CD14-positive monocyte (primary cell): ENCODE data around the gene XKRX. TPM values are rescaled to one million over a fixed set of nuclear protein-coding genes. Genes with fewer than 3 reads are reported as not detected.

Experiments
- DNase-seq, 3 donors: peaks; one replicate each; pipeline ENCODE4 v3.0.0-alpha.2; 2011 to 2022
- H2AFZ ChIP-seq: 2 replicates; pipeline ENCODE4 v1.6.0; 2012; ENCODE audit warnings: mild to moderate bottlenecking, low read depth, low read length, inconsistent platforms; ENCODE audit not compliant: insufficient read depth, poor library complexity, severe bottlenecking
- H3K27ac ChIP-seq, 2 donors: 1 replicate in 1 of 2; 2 replicates in 1 of 2; pipeline ENCODE4 v1.5.1; 2012 to 2013; ENCODE audit warnings: low read length in 2 of 2, control low read depth in 1 of 2, inconsistent platforms in 1 of 2, low read depth in 1 of 2, mild to moderate bottlenecking in 1 of 2
- H3K27me3 ChIP-seq, 2 donors: one replicate each; pipeline versions ENCODE4 v1.6.0 to v1.6.1; 2011 to 2013; ENCODE audit warnings: low read length in 2 of 2; ENCODE audit not compliant: control insufficient read depth in 2 of 2, insufficient read depth in 2 of 2
- H3K36me3 ChIP-seq, 2 donors: replicated peaks in 1 of 2; 1 replicate in 1 of 2; 2 replicates in 1 of 2; pipeline versions ENCODE4 v1.5.1 to v1.6.1; 2012 to 2013; ENCODE audit warnings: low read length in 2 of 2, control low read depth in 1 of 2, inconsistent platforms in 1 of 2, mild to moderate bottlenecking in 1 of 2; ENCODE audit not compliant: insufficient read depth in 2 of 2, control insufficient read depth in 1 of 2
- H3K4me1 ChIP-seq, 2 donors: 1 replicate in 1 of 2; 2 replicates in 1 of 2; pipeline versions ENCODE4 v1.5.1 to v1.6.1; 2012 to 2013; ENCODE audit warnings: low read length in 2 of 2, control low read depth in 1 of 2, inconsistent platforms in 1 of 2, mild to moderate bottlenecking in 1 of 2, moderate library complexity in 1 of 2; ENCODE audit not compliant: insufficient read depth in 2 of 2, control insufficient read depth in 1 of 2
- H3K4me2 ChIP-seq: replicated peaks from 2 replicates; pipeline ENCODE3; 2012; ENCODE audit warnings: low read length, moderate library complexity, mild to moderate bottlenecking; ENCODE audit not compliant: poor library complexity, severe bottlenecking; ENCODE audit errors: extremely low read depth
- H3K4me3 ChIP-seq, 3 experiments: fragments of 200-600 bp in 1 of 3; sonication (generic) in 1 of 3; replicated peaks in 1 of 3; 1 replicate in 2 of 3; 2 replicates in 1 of 3; pipeline ENCODE4 v1.5.1; 2011 to 2013; ENCODE audit warnings: low read length in 3 of 3, mild to moderate bottlenecking in 3 of 3, control low read depth in 2 of 3, low read depth in 2 of 3, inconsistent platforms in 1 of 3, moderate library complexity in 1 of 3
- H3K79me2 ChIP-seq: 2 replicates; pipeline ENCODE4 v1.6.0; 2012; ENCODE audit warnings: mild to moderate bottlenecking, control low read depth, inconsistent platforms, low read length, moderate library complexity; ENCODE audit not compliant: insufficient read depth
- H3K9ac ChIP-seq: 2 replicates; pipeline ENCODE4 v1.6.0; 2017; ENCODE audit warnings: low read length, mild to moderate bottlenecking; ENCODE audit not compliant: insufficient read depth, poor library complexity, severe bottlenecking
- H3K9me3 ChIP-seq, 2 donors: replicated peaks in 1 of 2; 1 replicate in 1 of 2; 2 replicates in 1 of 2; pipeline versions ENCODE4 v1.5.1 to v1.6.1; 2012 to 2013; ENCODE audit warnings: low read length in 2 of 2, control low read depth in 1 of 2; ENCODE audit not compliant: control insufficient read depth in 1 of 2, insufficient read depth in 1 of 2
- H4K20me1 ChIP-seq: 2 replicates; pipeline ENCODE4 v1.6.0; 2012; ENCODE audit warnings: mild to moderate bottlenecking, low read length, control low read depth, moderate library complexity; ENCODE audit not compliant: insufficient read depth
- H3K27ac Mint-ChIP-seq, 7 donors: one replicate each; pipeline ENCODE4 v1.8.0; 2020; ENCODE audit warnings: mild to moderate bottlenecking in 7 of 7, mixed read lengths in 7 of 7, moderate library complexity in 6 of 7, inconsistent platforms in 2 of 7
- H3K27me3 Mint-ChIP-seq, 3 donors: one replicate each; pipeline ENCODE4 v1.8.0; 2021 to 2022; ENCODE audit warnings: low read depth in 3 of 3, mild to moderate bottlenecking in 3 of 3, mixed read lengths in 3 of 3, moderate library complexity in 3 of 3, inconsistent platforms in 1 of 3
- H3K36me3 Mint-ChIP-seq, 2 donors: one replicate each; pipeline ENCODE4 v1.8.0; 2020; ENCODE audit warnings: mixed read lengths in 2 of 2, inconsistent platforms in 1 of 2, mild to moderate bottlenecking in 1 of 2
- H3K4me1 Mint-ChIP-seq: one replicate; pipeline ENCODE4 v1.8.0; 2020; ENCODE audit warnings: mild to moderate bottlenecking, mixed read lengths
- H3K4me3 Mint-ChIP-seq, 2 donors: one replicate each; pipeline ENCODE4 v1.8.0; 2020; ENCODE audit warnings: mild to moderate bottlenecking in 2 of 2, mixed read lengths in 2 of 2, moderate library complexity in 1 of 2
- H3K9me3 Mint-ChIP-seq, 7 donors: one replicate each; pipeline ENCODE4 v1.8.0; 2020 to 2022; ENCODE audit warnings: mixed read lengths in 7 of 7, mild to moderate bottlenecking in 6 of 7, moderate library complexity in 6 of 7, inconsistent platforms in 2 of 7
- CTCF ChIP-seq: fragments of 200-600 bp; IDR thresholded peaks from one replicate; pipeline ENCODE4 v1.8.0; 2022; ENCODE audit warnings: antibody characterized with exemption, mild to moderate bottlenecking
- WGBS: methylation state at CpG from one replicate; pipeline ENCODE4 v1.1.5; 2013; ENCODE audit warnings: missing lambda C conversion rate; ENCODE audit not compliant: insufficient coverage; 5-methylcytosine and 5-hydroxymethylcytosine counted together
- intact Hi-C, 2 donors: fragments of 100-400 bp; cut with micrococcal nuclease; formaldehyde crosslinking; loops; one replicate each; pipeline versions ENCODE4 v1.15.0 to v1.15.1; 2023
- polyA plus RNA-seq, 3 donors: library from polyadenylated mRNA; depleted of rRNA in 1 of 3; unstranded in 2 of 3; stranded (reverse) in 1 of 3; fragments of 300-500 nt in 2 of 3; fragments of >200 nt in 1 of 3; fragmentation: Illumina TruSeq in 2 of 3; gene quantifications; 1 replicate in 2 of 3; 2 replicates in 1 of 3; pipeline ENCODE4 v1.2.3, GENCODE V29; 2012 to 2021

The XKRX gene
- polyA plus RNA-seq, 3 donors = not detected

DNA sequence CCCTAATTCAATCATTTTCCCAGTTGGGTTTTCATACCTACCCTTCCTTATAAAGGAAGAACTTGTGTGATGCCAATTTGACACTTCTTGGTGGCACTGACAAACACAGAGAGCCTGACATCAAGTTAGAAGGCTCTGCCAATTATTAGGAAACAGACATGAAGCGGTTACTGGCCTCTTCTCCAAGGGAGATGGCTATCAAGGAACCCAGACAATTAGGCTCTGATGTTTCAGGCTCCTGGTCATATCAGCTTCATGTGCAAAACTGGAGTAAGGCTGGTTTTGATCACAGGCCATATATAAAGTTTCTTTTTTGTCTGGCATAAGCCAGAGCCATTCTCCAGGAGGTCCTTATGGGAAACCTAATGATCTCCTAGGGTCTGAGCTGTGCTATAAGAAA lies 41.2 kb upstream of the XKRX start:
- no peak overlapping the region for H3K27ac Mint-ChIP-seq
- intact Hi-C loops = no loop called here
- Histone ChIP-seq H3K27ac (no peak overlapping the region), H3K4me3 (no peak overlapping the region), H3K4me1 (no peaks in the 10 kb centered on the region), H3K27me3 (no peaks in the 10 kb centered on the region), H3K9ac (no peak overlapping the region), H2AFZ (no peak overlapping the region), H4K20me1 (no peaks in the 10 kb centered on the region), H3K9me3 (no peaks in the 10 kb centered on the region), H3K4me2 (no peak overlapping the region), H3K36me3 (no peaks in the 10 kb centered on the region), H3K79me2 (no peaks in the 10 kb centered on the region)
- no peak for TF ChIP-seq CTCF
- no peaks in the 10 kb centered on the region for H3K27me3 Mint-ChIP-seq
- no peaks in the 10 kb centered on the region for H3K36me3 Mint-ChIP-seq
- no CpG with 5 or more reads among the region's 1 CpG for WGBS
- DNase-seq = no peak
- H3K9me3 Mint-ChIP-seq = peaks cover 0 to 4% (median 0%) of the 10 kb centered on the region in 7 donors
- H3K4me1 Mint-ChIP-seq = no peaks in the 10 kb centered on the region
- H3K4me3 Mint-ChIP-seq = no peak overlapping the region

- Histone ChIP-seq H3K27me3 (no peaks in the 10 kb centered on the region), H3K9me3 (no peaks in the 10 kb centered on the region), H3K27ac (no peak within 1 kb of the TSS), H2AFZ (no peak within 1 kb of the TSS), H3K79me2 (no peaks in the 10 kb centered on the region), H3K4me2 (no peak within 1 kb of the TSS), H3K4me1 (no peaks in the 10 kb centered on the region), H4K20me1 (no peaks in the 10 kb centered on the region), H3K36me3 (no peaks in the 10 kb centered on the region), H3K4me3 (no peak within 1 kb of the TSS), H3K9ac (no peak within 1 kb of the TSS)
- DNase-seq = no peak
- H3K4me1 Mint-ChIP-seq = no peaks in the 10 kb centered on the region
- no peaks in the 10 kb centered on the region for H3K27me3 Mint-ChIP-seq
- no peaks in the 10 kb centered on the region for H3K36me3 Mint-ChIP-seq
- H3K9me3 Mint-ChIP-seq = peaks cover 0 to 4% (median 0%) of the 10 kb centered on the region in 7 donors
- H3K27ac Mint-ChIP-seq = no peak within 1 kb of the TSS
- no peak within 1 kb of the TSS for H3K4me3 Mint-ChIP-seq
- intact Hi-C loops = no loop called here
- TF ChIP-seq CTCF = no peak
- WGBS = no CpG with 5 or more reads among the region's 2 CpGs
Observed at GRCh38 chrX:100969408-100969807, 40.7 kb upstream of the XKRX start, which contains the start of gene ARL13A. ARL13A (plus strand) TSS chrX:100969708; CDS start chrX:100973690, 3,982 bp downstream.
